Loucy (cell line): Measurements from ENCODE around the gene CTNNBL1.

Experiments
- H2AFZ ChIP-seq: fragments of 200-600 bp; sonication (generic); 2 replicates; pipeline ENCODE4 v1.6.0; 2016; ENCODE audit warnings: antibody characterized with exemption, mild to moderate bottlenecking, low read length, moderate library complexity
- H3F3A ChIP-seq: fragments of 200-600 bp; 2 replicates; pipeline ENCODE4 v1.6.0; 2016; ENCODE audit warnings: antibody characterized with exemption, low read depth, mild to moderate bottlenecking
- H3K27me3 ChIP-seq: fragments of 200-600 bp; sonication (generic); 2 replicates; pipeline ENCODE4 v1.6.1; 2014; ENCODE audit warnings: low read length, mild to moderate bottlenecking; ENCODE audit not compliant: insufficient read depth, poor library complexity, severe bottlenecking
- H3K36me3 ChIP-seq: fragments of 200-600 bp; sonication (generic); 2 replicates; pipeline ENCODE4 v1.6.1; 2016; ENCODE audit warnings: low read length; ENCODE audit not compliant: insufficient read depth
- H3K4me1 ChIP-seq: fragments of 200-600 bp; sonication (generic); 2 replicates; pipeline ENCODE4 v1.5.1; 2014; ENCODE audit warnings: low read length, mild to moderate bottlenecking; ENCODE audit not compliant: insufficient read depth, poor library complexity, severe bottlenecking
- H3K4me2 ChIP-seq: fragments of 200-600 bp; sonication (generic); 2 replicates; pipeline ENCODE4 v1.6.0; 2014; ENCODE audit warnings: antibody characterized with exemption, low read length, low read depth, mild to moderate bottlenecking; ENCODE audit not compliant: poor library complexity, severe bottlenecking
- H3K4me3 ChIP-seq: fragments of 200-600 bp; sonication (generic); 2 replicates; pipeline ENCODE4 v1.5.1; 2014; ENCODE audit warnings: low read length, mild to moderate bottlenecking, mixed read lengths; ENCODE audit not compliant: poor library complexity, severe bottlenecking
- H3K79me2 ChIP-seq: fragments of 200-600 bp; sonication (generic); 2 replicates; pipeline ENCODE4 v1.6.1; 2014; ENCODE audit warnings: low read length; ENCODE audit not compliant: insufficient read depth
- H3K9ac ChIP-seq: fragments of 200-600 bp; sonication (generic); 2 replicates; pipeline ENCODE4 v1.6.0; 2014; ENCODE audit warnings: mild to moderate bottlenecking, low read depth, low read length, moderate library complexity; ENCODE audit not compliant: poor library complexity, severe bottlenecking
- H3K9me2 ChIP-seq: fragments of 200-600 bp; sonication (generic); replicated peaks from 2 replicates; pipeline ENCODE4 v1.6.1; 2016; ENCODE audit warnings: low read depth, low read length, mixed read lengths
- H3K9me3 ChIP-seq: fragments of 200-600 bp; sonication (generic); 2 replicates; pipeline ENCODE4 v1.6.1; 2014; ENCODE audit warnings: mild to moderate bottlenecking, antibody characterized with exemption, low read length, low read depth; ENCODE audit not compliant: insufficient read depth
- H4K20me1 ChIP-seq: fragments of 200-600 bp; sonication (generic); 2 replicates; pipeline ENCODE4 v1.6.0; 2014; ENCODE audit warnings: antibody characterized with exemption, low read length, mild to moderate bottlenecking; ENCODE audit not compliant: insufficient read depth, poor library complexity, severe bottlenecking
- EZH2phosphoT487 ChIP-seq: fragments of 200-600 bp; IDR thresholded peaks from 2 replicates; pipeline ENCODE4 v1.6.1; 2018; ENCODE audit warnings: antibody characterized with exemption, mild to moderate bottlenecking, moderate library complexity, borderline replicate concordance
- TF ChIP-seq, protein P1 (sequence below): fragments of 200-600 bp; sonication (generic); conservative IDR thresholded peaks from 2 replicates; pipeline ENCODE4 v1.5.1; 2014; ENCODE audit warnings: mild to moderate bottlenecking, antibody characterized with exemption, low read length

CTNNBL1 gene

DNA sequence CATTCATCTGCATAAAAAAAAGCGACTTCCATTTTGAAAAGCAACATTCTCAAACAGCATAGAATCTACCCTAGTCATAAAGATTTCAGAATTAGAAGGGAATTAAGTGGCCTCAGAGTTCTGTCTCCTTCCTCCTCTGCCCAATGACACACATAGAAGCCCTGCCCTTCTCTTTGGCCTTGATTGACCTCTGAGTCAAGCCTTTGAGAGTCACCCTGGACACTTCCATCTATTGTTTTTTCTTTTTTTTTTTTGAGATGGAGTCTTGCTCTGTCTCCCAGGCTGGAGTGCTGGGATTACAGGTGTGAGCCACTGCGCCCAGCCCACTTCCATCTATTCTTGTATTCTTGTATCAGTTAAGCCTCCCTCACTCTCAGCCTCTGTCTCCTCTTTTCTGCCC, 44.8 kb upstream of the CTNNBL1 start:
- Histone ChIP-seq H2AFZ (no peak overlapping the region), H3K27me3 (no peaks in the 10 kb centered on the region), H3K4me1 (no peaks in the 10 kb centered on the region), H4K20me1 (no peaks in the 10 kb centered on the region), H3K9me2 (no peaks in the 10 kb centered on the region), H3F3A (no peaks in the 10 kb centered on the region), H3K9me3 (no peaks in the 10 kb centered on the region), H3K79me2 (no peaks in the 10 kb centered on the region), H3K4me3 (no peak overlapping the region), H3K36me3 (no peaks in the 10 kb centered on the region), H3K4me2 (no peak overlapping the region), H3K9ac (no peak overlapping the region)
- TF ChIP-seq, protein P1, sequence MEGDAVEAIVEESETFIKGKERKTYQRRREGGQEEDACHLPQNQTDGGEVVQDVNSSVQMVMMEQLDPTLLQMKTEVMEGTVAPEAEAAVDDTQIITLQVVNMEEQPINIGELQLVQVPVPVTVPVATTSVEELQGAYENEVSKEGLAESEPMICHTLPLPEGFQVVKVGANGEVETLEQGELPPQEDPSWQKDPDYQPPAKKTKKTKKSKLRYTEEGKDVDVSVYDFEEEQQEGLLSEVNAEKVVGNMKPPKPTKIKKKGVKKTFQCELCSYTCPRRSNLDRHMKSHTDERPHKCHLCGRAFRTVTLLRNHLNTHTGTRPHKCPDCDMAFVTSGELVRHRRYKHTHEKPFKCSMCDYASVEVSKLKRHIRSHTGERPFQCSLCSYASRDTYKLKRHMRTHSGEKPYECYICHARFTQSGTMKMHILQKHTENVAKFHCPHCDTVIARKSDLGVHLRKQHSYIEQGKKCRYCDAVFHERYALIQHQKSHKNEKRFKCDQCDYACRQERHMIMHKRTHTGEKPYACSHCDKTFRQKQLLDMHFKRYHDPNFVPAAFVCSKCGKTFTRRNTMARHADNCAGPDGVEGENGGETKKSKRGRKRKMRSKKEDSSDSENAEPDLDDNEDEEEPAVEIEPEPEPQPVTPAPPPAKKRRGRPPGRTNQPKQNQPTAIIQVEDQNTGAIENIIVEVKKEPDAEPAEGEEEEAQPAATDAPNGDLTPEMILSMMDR = no peak
- TF ChIP-seq EZH2phosphoT487 = no peak

DNA sequence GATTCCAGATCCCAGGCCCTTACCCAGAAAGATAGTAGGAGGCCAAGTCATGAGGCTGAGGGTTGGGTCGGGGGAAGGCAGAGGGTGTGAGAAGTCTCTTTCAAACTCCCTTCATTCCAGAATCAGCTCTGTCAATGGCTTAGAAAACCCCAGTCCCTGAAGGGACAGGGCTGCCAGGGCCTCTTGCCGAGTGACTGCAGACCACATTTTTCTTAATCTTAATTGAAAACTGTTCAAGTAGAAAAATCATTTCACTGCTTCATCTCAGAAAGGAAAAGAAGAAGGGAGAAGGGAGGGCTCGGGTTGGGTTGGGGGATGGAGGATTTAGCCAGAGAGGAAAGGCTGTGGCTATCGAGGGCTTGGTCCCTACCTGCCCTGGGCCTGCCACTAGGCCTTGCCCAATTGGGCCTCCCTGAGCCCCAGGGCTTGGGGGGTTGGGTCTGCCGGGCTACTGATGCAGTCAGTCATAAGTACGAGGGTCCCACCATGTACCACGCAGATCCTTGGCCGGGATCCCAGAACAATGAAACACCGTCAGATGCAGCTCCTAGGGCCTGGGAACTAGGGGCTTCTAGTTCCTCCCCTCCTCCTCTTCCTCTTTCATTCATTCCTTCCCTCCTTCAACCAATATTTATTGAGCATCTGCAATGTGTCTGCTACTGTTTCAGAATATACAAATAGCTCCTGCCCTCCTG, 44.0 kb upstream of the CTNNBL1 start:
- no peaks in the 10 kb centered on the region for H3K9me3 ChIP-seq
- H3K79me2 ChIP-seq = no peaks in the 10 kb centered on the region
- no peak overlapping the region for H2AFZ ChIP-seq

DNA sequence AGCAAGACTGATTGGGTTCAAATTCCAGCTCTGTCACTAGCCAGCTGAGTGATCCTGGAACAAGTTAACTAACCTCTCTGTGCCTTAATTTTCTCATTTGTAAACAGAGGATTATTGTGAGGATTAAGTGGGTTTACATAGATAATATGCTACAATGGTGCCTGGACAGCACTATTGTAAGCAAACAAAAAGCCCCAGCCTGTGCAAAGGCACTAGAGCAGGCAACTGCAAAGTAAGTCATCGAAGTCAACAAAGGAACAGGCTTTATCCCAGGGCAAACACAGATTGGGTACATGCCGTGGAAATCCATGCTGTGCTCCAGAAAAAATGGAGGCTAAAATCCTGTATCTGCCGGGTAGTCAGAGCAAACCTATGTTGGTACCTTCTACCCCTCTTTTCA, 43.2 kb upstream of the CTNNBL1 start:
- Histone ChIP-seq H3K4me1 (no peaks in the 10 kb centered on the region), H2AFZ (no peak overlapping the region), H3K4me2 (no peak overlapping the region), H3K9ac (no peak overlapping the region), H4K20me1 (no peaks in the 10 kb centered on the region), H3K9me3 (no peaks in the 10 kb centered on the region), H3K27me3 (no peaks in the 10 kb centered on the region), H3K4me3 (no peak overlapping the region), H3F3A (no peaks in the 10 kb centered on the region), H3K79me2 (no peaks in the 10 kb centered on the region), H3K9me2 (no peaks in the 10 kb centered on the region), H3K36me3 (no peaks in the 10 kb centered on the region)
- no peak for TF ChIP-seq EZH2phosphoT487
- TF ChIP-seq, protein P1 = no peak

More for the DNA sequence above, 44.0 kb upstream of the CTNNBL1 start:
- no peak overlapping the region for H3K4me3 ChIP-seq
- H3K27me3 ChIP-seq = no peaks in the 10 kb centered on the region
- no peak overlapping the region for H3K4me2 ChIP-seq
- no peak overlapping the region for H3K9ac ChIP-seq
- H3K4me1 ChIP-seq = no peaks in the 10 kb centered on the region
- H3K36me3 ChIP-seq = no peaks in the 10 kb centered on the region
- TF ChIP-seq, protein P1 = no peak
- TF ChIP-seq EZH2phosphoT487 = no peak
- no peaks in the 10 kb centered on the region for H3K9me2 ChIP-seq
- no peaks in the 10 kb centered on the region for H4K20me1 ChIP-seq
- H3F3A ChIP-seq = no peaks in the 10 kb centered on the region
